Heart right ventricle (tissue), 16 donors: ENCODE results near the gene CPNE8. TPM values are rescaled to one million over a fixed set of nuclear protein-coding genes. Genes with fewer than 3 reads are reported as not detected.

Experiments
- ATAC-seq, 8 donors: fragments of 200-7000 bp; cut with Tn5 transposase; one replicate each; pipeline ENCODE4 v1.9.1; 2020; ENCODE audit warnings: mild to moderate bottlenecking in 8 of 8, moderate library complexity in 8 of 8, moderate number of reproducible peaks in 1 of 8
- DNase-seq, 2 donors: peaks; one replicate each; pipeline ENCODE4 v3.0.0-alpha.2; 2020
- H3K27ac ChIP-seq, 10 donors: fragments of 200-600 bp; sonication (generic) in 2 of 10; one replicate each; pipeline versions ENCODE4 v1.5.0 to v1.8.0; 2020 to 2022; ENCODE audit warnings: mild to moderate bottlenecking in 3 of 10
- H3K27me3 ChIP-seq, 7 donors: fragments of 200-600 bp; one replicate each; pipeline ENCODE4 v1.8.0; 2021 to 2022; ENCODE audit warnings: mild to moderate bottlenecking in 2 of 7
- H3K36me3 ChIP-seq, 9 donors: fragments of 200-600 bp; sonication (generic) in 1 of 9; one replicate each; pipeline versions ENCODE4 v1.5.0 to v1.8.0; 2020 to 2022; ENCODE audit warnings: mild to moderate bottlenecking in 2 of 9
- H3K4me1 ChIP-seq, 9 donors: fragments of 200-600 bp; sonication (generic) in 1 of 9; one replicate each; pipeline versions ENCODE4 v1.5.0 to v1.8.0; 2020 to 2022; ENCODE audit warnings: mild to moderate bottlenecking in 4 of 9
- H3K4me3 ChIP-seq, 10 donors: fragments of 200-600 bp; sonication (generic) in 2 of 10; one replicate each; pipeline versions ENCODE4 v1.5.0 to v1.8.0; 2020 to 2022; ENCODE audit warnings: mild to moderate bottlenecking in 7 of 10, moderate library complexity in 2 of 10
- H3K9me3 ChIP-seq, 11 donors: fragments of 200-600 bp in 10 of 11; sonication (generic) in 2 of 11; one replicate each; pipeline versions ENCODE4 v1.5.0 to v1.8.0; 2013 to 2022; ENCODE audit warnings: mild to moderate bottlenecking in 2 of 11, control low read depth in 1 of 11, moderate library complexity in 1 of 11
- WGBS, 2 donors: extraction: QIAGEN DNeasy Blood & Tissue Kit; methylation state at CpG; one replicate each; pipeline ENCODE4 v1.1.7; 2013; ENCODE audit warnings: inconsistent platforms in 1 of 2; 5-methylcytosine and 5-hydroxymethylcytosine counted together
- intact Hi-C, 10 donors: fragments of 100-400 bp; cut with DNase I; formaldehyde crosslinking; loops; one replicate each; pipeline versions ENCODE4 v1.11.1 to v1.14.2; 2022
- polyA plus RNA-seq, 2 donors: library from polyadenylated mRNA; stranded (reverse); fragments of 200-250 nt; gene quantifications; one replicate each; pipeline ENCODE4 v1.2.3, GENCODE V29; 2013
- total RNA-seq, 10 donors: library from RNA; stranded (reverse); fragmentation: NEBNext Ultra II Directional in 3 of 10; extraction: Animal tissue kit (Norgen Biotek cat#: 25700) in 3 of 10; gene quantifications; one replicate each; pipeline versions ENCODE4 v1.2.1 to v1.2.4, GENCODE V29; 2021 to 2023
- TF ChIP-seq, protein P1 (sequence below), 9 donors: fragments of 200-600 bp; sonication (generic) in 2 of 9; IDR thresholded peaks; one replicate each; pipeline versions ENCODE4 v1.5.0 to v1.8.0; 2021 to 2022; ENCODE audit warnings: antibody characterized with exemption in 9 of 9, mild to moderate bottlenecking in 5 of 9, moderate library complexity in 1 of 9
- donor health status: Arrhythmogenic right ventricular cardiomyopathy.
- donor health status: ischemic (EF 13 %, LVEDD 7.1; RV severe dilation, severe dysfunction).
- donor health status: healthy with polysubstance abuse.
- donor health status: DM: no; HTN: yes; CAD: no.
- donor health status: DM: no; HTN: no; CAD: no.
- donor health status: ischemic (EF 25% LVEDD 6.9; RV normal size, moderate dysfunction).
- donor health status: ischemic (EF 25% LVEDD 5.7; RV mildly dilated, moderate dysfunction).
- donor health status: healthy.
- donor health status: DM: yes; HTN: yes; CAD: no.
- donor health status: Ischemic cardiomyopathy.
- donor health status: ischemic (EF 35%, LVEDD 5.7; RV mildly dilated, moderate dysfunction).
- donor health status: nonischemic (EF 11% LVEDD 7.7; RV severe dilation, severe dysfunction).
- donor health status: DM: yes; HTN: yes; CAD: no.
- donor health status: PGD.
- donor health status: ischemic (EF 29% LVEDD 5.4; RV normal size, mild dysfunction).
- donor health status: nonischemic (EF 23%, LVEDD 6.1; RV moderate dilation, normal function).

The CPNE8 gene
- total and polyA plus RNA-seq, 12 donors = 2.5 to 14.9 (median 4.5) TPM

DNA sequence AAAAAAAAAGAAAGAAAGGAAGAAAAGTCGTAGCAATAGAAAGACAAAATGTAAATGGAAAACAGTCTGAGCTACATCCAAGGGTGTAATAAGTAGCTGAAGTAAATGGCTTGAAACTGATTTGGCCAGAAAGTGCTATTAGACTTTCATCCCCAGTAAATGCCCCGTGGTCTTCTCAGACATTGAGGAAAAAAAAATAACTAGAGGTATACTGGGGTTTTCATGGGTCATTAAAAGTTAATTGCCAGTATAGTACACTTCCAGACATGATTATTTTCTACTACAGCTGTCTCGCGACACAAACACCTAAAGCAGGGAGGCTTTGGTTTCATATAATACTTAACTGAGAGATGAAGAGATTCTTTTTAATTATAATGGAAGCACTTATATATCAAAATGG lies 271.9 kb downstream of the CPNE8 start:
- Histone ChIP-seq H3K27me3 (no peaks in the 10 kb centered on the region), H3K9me3 (no peaks in the 10 kb centered on the region), H3K4me1 (no peaks in the 10 kb centered on the region), H3K27ac (no peak overlapping the region), H3K4me3 (no peak overlapping the region), H3K36me3 (no peaks in the 10 kb centered on the region)
- 72 to 75% methylated on average over 4 of the region's 4 CpGs for WGBS, 2 donors
- no peak for DNase-seq
- intact Hi-C loops = no loop called here
- no peak for ATAC-seq
- TF ChIP-seq, protein P1, sequence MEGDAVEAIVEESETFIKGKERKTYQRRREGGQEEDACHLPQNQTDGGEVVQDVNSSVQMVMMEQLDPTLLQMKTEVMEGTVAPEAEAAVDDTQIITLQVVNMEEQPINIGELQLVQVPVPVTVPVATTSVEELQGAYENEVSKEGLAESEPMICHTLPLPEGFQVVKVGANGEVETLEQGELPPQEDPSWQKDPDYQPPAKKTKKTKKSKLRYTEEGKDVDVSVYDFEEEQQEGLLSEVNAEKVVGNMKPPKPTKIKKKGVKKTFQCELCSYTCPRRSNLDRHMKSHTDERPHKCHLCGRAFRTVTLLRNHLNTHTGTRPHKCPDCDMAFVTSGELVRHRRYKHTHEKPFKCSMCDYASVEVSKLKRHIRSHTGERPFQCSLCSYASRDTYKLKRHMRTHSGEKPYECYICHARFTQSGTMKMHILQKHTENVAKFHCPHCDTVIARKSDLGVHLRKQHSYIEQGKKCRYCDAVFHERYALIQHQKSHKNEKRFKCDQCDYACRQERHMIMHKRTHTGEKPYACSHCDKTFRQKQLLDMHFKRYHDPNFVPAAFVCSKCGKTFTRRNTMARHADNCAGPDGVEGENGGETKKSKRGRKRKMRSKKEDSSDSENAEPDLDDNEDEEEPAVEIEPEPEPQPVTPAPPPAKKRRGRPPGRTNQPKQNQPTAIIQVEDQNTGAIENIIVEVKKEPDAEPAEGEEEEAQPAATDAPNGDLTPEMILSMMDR (IDR thresholded peaks at IDR 0.05) = no peak

DNA sequence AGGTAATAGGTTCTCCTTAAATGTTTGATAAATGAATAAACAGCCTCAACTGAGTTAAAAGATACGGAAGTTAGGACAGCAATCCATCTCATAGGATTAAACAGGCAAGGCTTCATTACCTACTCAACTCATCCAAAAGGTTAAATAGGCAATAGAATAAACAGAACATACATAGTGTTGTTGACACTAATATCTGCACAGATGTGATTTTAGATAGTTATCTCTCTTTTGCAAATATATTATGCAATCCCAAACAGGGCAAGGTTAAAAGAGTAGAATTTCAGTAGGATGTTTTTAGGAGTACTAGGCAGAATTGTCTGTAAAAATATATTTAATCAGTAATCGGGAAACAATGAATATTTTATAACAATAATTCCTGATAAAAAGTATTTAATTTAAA lies 276.3 kb downstream of the CPNE8 start:
- no peaks in the 10 kb centered on the region for H3K9me3 ChIP-seq
- no peaks in the 10 kb centered on the region for H3K4me1 ChIP-seq
- no peak overlapping the region for H3K4me3 ChIP-seq
- 87 to 95% methylated on average over 2 of the region's 2 CpGs for WGBS, 2 donors
- intact Hi-C loops = no loop called here
- no peak for DNase-seq
- TF ChIP-seq, protein P1 (IDR thresholded peaks at IDR 0.05) = no peak
- no peaks in the 10 kb centered on the region for H3K27me3 ChIP-seq
- ATAC-seq = no peak
- H3K36me3 ChIP-seq = no peaks in the 10 kb centered on the region
- H3K27ac ChIP-seq = no peak overlapping the region

DNA sequence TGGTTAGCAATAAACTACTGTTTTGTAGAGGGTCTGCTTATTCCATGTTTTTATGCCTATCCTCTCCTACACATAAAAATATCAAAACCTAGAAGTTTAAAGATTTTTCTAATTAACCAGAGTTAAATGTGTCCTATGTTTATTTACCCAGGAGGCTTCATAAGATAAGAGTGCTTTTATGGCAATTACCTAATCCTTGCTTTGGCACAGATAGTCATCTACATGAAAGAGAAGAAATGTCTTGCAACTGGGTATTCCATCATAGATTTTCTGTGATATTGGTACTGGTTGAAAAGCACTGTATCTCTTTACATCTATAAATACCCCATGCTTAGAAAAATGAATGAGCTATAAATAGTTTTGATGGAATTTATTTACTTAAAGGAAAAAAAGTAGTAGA lies 277.1 kb downstream of the CPNE8 start:
- no peaks in the 10 kb centered on the region for H3K27me3 ChIP-seq
- no peaks in the 10 kb centered on the region for H3K4me1 ChIP-seq
- DNase-seq = no peak
- no peaks in the 10 kb centered on the region for H3K9me3 ChIP-seq
- TF ChIP-seq, protein P1 (IDR thresholded peaks at IDR 0.05) = no peak
- no peak for ATAC-seq
- H3K36me3 ChIP-seq = no peaks in the 10 kb centered on the region
- H3K27ac ChIP-seq = no peak overlapping the region
- intact Hi-C loops = no loop called here
- H3K4me3 ChIP-seq = no peak overlapping the region

DNA sequence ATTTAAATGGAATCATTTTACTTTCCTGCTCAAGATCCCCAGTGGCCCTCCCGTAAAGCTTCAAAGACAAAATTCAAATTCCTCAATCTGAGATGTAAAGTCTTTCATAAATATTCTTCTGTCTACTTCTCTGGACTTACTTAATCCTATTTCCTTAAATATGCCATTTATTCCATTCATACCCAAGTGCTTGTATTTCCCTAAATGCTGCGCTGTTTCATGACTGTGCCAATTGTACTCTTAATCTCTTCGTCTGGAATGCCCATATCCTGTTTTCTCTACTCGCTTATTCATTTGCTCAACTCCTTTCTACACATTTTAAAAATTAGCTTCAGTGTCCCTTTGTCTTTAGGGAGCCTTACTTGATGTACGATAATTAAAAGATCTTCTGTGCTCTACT lies 280.1 kb downstream of the CPNE8 start:
- Histone ChIP-seq H3K4me1 (no peaks in the 10 kb centered on the region), H3K9me3 (peaks cover 0 to 3% (median 0%) of the 10 kb centered on the region in 11 donors), H3K4me3 (no peak overlapping the region), H3K36me3 (no peaks in the 10 kb centered on the region), H3K27me3 (no peaks in the 10 kb centered on the region), H3K27ac (no peak overlapping the region)
- no peak for DNase-seq
- ATAC-seq = no peak
- TF ChIP-seq, protein P1 (IDR thresholded peaks at IDR 0.05) = no peak
- intact Hi-C loops = no loop called here
- 84 to 87% methylated on average over 5 of the region's 5 CpGs for WGBS, 2 donors

DNA sequence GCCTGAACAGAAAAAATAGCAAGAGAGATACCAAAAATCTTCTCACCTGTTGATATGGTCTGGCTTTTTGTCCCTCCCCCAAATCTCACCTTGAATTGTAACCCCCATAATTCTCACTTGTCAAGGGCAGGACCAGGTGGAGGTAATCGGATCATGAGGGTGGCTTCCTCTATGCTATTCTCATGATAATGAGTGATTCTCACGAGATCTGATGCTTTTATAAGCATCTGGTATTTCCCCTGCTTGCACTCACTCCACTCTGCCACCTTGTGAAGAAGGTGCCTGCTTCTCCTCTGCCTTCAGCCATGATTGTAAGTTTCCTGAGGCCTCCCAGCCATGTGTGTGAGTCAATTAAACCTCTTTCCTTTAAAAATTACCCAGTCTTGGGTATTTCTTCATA lies 291.2 kb downstream of the CPNE8 start:
- H3K4me3 ChIP-seq = no peak overlapping the region
- WGBS, 2 donors = 47 to 57% methylated on average over 2 of the region's 2 CpGs
- TF ChIP-seq, protein P1 (IDR thresholded peaks at IDR 0.05) = no peak
- no peaks in the 10 kb centered on the region for H3K27me3 ChIP-seq
- H3K9me3 ChIP-seq = peaks cover 0 to 8% (median 0%) of the 10 kb centered on the region in 11 donors
- ATAC-seq = no peak
- intact Hi-C loops = no loop called here
- H3K4me1 ChIP-seq = no peaks in the 10 kb centered on the region
- H3K27ac ChIP-seq = no peak overlapping the region
- H3K36me3 ChIP-seq = no peaks in the 10 kb centered on the region
- DNase-seq = no peak
